SK-N-SH treated with all-trans-retinoic acid at 6 μM for 48 hours (cell line): ENCODE results near the gene SAMD10.
A peak's percentile ranks its signal among the peaks of the same experiment; 100 is the strongest.

Experiments
- ATAC-seq: fragments of 200-7000 bp; cut with Tn5 transposase; 3 replicates; pipeline ENCODE4 v1.9.1; 2020; ENCODE audit warnings: mild to moderate bottlenecking, moderate library complexity
- ARNTL ChIP-seq: fragments of 450-650 bp; formaldehyde crosslinking; IDR thresholded peaks from 2 replicates; pipeline ENCODE4 v1.5.0; 2020; ENCODE audit warnings: low read depth, mild to moderate bottlenecking, moderate library complexity, borderline replicate concordance
- CSDC2 ChIP-seq: fragments of 250-450 bp; sonication (Bioruptor Pico); IDR thresholded peaks from 2 replicates; pipeline ENCODE4 v1.5.0; 2020; ENCODE audit warnings: mild to moderate bottlenecking, moderate library complexity
- CSRNP3 ChIP-seq: fragments of 250-450 bp; sonication (Bioruptor Pico); IDR thresholded peaks from 2 replicates; pipeline ENCODE4 v1.5.1; 2021; ENCODE audit warnings: mild to moderate bottlenecking, moderate library complexity
- ESRRG ChIP-seq: fragments of 250-450 bp; sonication (Bioruptor Pico); IDR thresholded peaks from 2 replicates; pipeline ENCODE4 v1.6.1; 2021; ENCODE audit warnings: mild to moderate bottlenecking
- GLIS3 ChIP-seq: fragments of 250-450 bp; sonication (Bioruptor Pico); IDR thresholded peaks from 2 replicates; pipeline ENCODE4 v1.5.0; 2020; ENCODE audit warnings: mild to moderate bottlenecking, moderate library complexity
- ISL1 ChIP-seq: fragments of 250-450 bp; sonication (Bioruptor Pico); IDR thresholded peaks from 2 replicates; pipeline ENCODE4 v2.1.2; 2022; ENCODE audit warnings: mild to moderate bottlenecking, moderate library complexity
- PPARA ChIP-seq: fragments of 250-450 bp; sonication (Bioruptor Pico); IDR thresholded peaks from 2 replicates; pipeline ENCODE4 v1.5.0; 2020; ENCODE audit warnings: mild to moderate bottlenecking, borderline replicate concordance
- RARB ChIP-seq: fragments of 250-450 bp; sonication (Bioruptor Pico); IDR thresholded peaks from 2 replicates; pipeline ENCODE4 v1.8.0; 2021; ENCODE audit warnings: mild to moderate bottlenecking, moderate library complexity
- SNAI2 ChIP-seq: fragments of 250-450 bp; sonication (Bioruptor Pico); IDR thresholded peaks from 2 replicates; pipeline ENCODE4 v1.5.0; 2020; ENCODE audit warnings: mild to moderate bottlenecking, moderate library complexity
- TCF4 ChIP-seq: fragments of 250-450 bp; sonication (Bioruptor Pico); IDR thresholded peaks from 2 replicates; pipeline ENCODE4 v1.8.0; 2021; ENCODE audit warnings: mild to moderate bottlenecking, moderate library complexity, borderline replicate concordance
- TOX ChIP-seq: fragments of 250-450 bp; sonication (Bioruptor Pico); IDR thresholded peaks from 2 replicates; pipeline ENCODE4 v1.8.0; 2021; ENCODE audit warnings: mild to moderate bottlenecking, moderate library complexity, borderline replicate concordance
- ZC3H10 ChIP-seq: fragments of 250-450 bp; sonication (Bioruptor Pico); IDR thresholded peaks from 2 replicates; pipeline ENCODE4 v1.5.1; 2021; ENCODE audit warnings: mild to moderate bottlenecking, moderate library complexity
- ZFP3 ChIP-seq: fragments of 250-450 bp; sonication (Bioruptor Pico); IDR thresholded peaks from 2 replicates; pipeline ENCODE4 v1.5.0; 2020; ENCODE audit warnings: mild to moderate bottlenecking, moderate library complexity
- ZFP30 ChIP-seq: fragments of 450-650 bp; formaldehyde crosslinking; IDR thresholded peaks from 2 replicates; pipeline ENCODE4 v1.5.0; 2022; ENCODE audit warnings: mild to moderate bottlenecking, moderate library complexity
- ZNF565 ChIP-seq: fragments of 450-650 bp; formaldehyde crosslinking; conservative IDR thresholded peaks from 2 replicates; pipeline ENCODE4 v1.5.0; 2020; ENCODE audit warnings: low read depth, mild to moderate bottlenecking, moderate library complexity
- ZNF70 ChIP-seq: fragments of 450-650 bp; formaldehyde crosslinking; IDR thresholded peaks from 2 replicates; pipeline ENCODE4 v1.5.0; 2020; ENCODE audit warnings: mild to moderate bottlenecking, moderate library complexity
- ZNF8 ChIP-seq: fragments of 450-650 bp; formaldehyde crosslinking; IDR thresholded peaks from 2 replicates; pipeline ENCODE4 v1.5.0; 2020; ENCODE audit warnings: mild to moderate bottlenecking, moderate library complexity
- TF ChIP-seq, protein P1 (sequence below): fragments of 250-450 bp; sonication (Bioruptor Pico); IDR thresholded peaks from 2 replicates; pipeline ENCODE4 v1.5.1; 2020; ENCODE audit warnings: low read depth, mild to moderate bottlenecking, moderate library complexity
- TF ChIP-seq, protein P2 (sequence below): fragments of 250-450 bp; sonication (Bioruptor Pico); IDR thresholded peaks from 2 replicates; pipeline ENCODE4 v1.5.0; 2020; ENCODE audit warnings: mild to moderate bottlenecking, moderate library complexity
- TF ChIP-seq, protein P3 (sequence below): fragments of 250-450 bp; sonication (Bioruptor Pico); IDR thresholded peaks from 2 replicates; pipeline ENCODE4 v1.8.0; 2021; ENCODE audit warnings: low read depth, mild to moderate bottlenecking, moderate library complexity, borderline replicate concordance

The SAMD10 gene

GRCh38 chr20:63980317-63980805 is 919 bp upstream of the SAMD10 start:
- ATAC-seq = peak; percentile 27
- no peak for TF ChIP-seq ESRRG (CRISPR knock-in tag)
- TF ChIP-seq, protein P1, sequence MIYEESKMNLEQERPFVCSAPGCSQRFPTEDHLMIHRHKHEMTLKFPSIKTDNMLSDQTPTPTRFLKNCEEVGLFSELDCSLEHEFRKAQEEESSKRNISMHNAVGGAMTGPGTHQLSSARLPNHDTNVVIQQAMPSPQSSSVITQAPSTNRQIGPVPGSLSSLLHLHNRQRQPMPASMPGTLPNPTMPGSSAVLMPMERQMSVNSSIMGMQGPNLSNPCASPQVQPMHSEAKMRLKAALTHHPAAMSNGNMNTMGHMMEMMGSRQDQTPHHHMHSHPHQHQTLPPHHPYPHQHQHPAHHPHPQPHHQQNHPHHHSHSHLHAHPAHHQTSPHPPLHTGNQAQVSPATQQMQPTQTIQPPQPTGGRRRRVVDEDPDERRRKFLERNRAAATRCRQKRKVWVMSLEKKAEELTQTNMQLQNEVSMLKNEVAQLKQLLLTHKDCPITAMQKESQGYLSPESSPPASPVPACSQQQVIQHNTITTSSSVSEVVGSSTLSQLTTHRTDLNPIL (CRISPR knock-in tag) = no peak
- no peak for TF ChIP-seq ZNF8 (CRISPR knock-in tag)
- TF ChIP-seq GLIS3 (CRISPR knock-in tag) = no peak
- TF ChIP-seq ZNF565 (CRISPR knock-in tag) = no peak
- no peak for TF ChIP-seq SNAI2 (CRISPR knock-in tag)

GRCh38 chr20:63979229-63979556 is 249 bp downstream of the SAMD10 start:
- TF ChIP-seq ZNF70 (CRISPR knock-in tag) = no peak
- ATAC-seq = no peak

DNA sequence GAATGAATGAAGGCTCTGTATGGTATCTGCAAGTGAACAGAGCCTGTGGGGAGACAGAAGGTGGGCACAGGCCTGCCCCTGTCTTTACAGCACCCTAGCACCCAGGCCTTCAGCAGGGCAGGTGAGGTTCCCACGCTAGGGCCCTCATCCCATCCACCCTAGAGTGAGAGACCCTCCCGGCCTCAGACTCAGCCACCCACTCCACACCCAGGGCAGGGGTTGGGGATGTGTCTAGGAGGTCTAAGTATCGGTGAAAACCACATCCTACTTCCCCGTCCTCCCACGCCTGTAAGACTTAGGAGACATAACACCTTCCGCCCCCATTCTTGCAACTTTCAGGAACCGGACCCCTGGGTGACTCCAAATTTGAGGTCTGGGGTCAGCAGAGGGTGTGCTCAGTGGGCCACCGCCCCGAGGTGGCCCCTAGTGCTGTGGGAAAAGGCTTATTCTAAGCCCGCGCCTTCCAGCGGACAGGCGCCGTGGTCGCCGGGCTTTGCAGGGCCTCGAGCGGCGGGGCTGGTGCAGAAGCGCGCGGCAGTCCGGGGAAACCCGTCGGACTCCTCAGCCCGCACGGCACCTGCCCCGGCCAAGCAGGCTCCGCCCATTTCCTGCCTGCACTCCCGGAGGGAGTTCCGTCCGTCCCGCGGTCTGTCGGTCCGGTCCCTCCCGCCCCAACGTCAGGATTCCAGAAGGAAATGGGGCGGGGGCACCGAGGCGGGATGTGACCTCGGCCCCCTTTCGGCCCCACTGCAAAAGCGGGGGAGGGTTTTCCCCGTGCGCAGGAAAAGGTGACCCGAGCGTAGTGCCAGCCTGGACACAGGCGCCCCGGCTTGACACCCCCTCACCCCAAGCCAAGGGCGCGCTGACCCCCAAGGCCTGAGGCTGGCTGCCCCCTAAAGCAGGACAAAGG is 868 bp downstream of the SAMD10 start:
- ATAC-seq = peak; percentile 20
- TF ChIP-seq PPARA (CRISPR knock-in tag) (no peak), ESRRG (CRISPR knock-in tag) (no peak), ZNF70 (CRISPR knock-in tag) (no peak), ARNTL (CRISPR knock-in tag) (no peak), ISL1 (CRISPR knock-in tag) (no peak), ZNF8 (CRISPR knock-in tag) (no peak), ZFP30 (CRISPR knock-in tag) (no peak), TOX (CRISPR knock-in tag) (no peak), CSRNP3 (CRISPR knock-in tag) (no peak), ZC3H10 (CRISPR knock-in tag) (no peak), TCF4 (CRISPR knock-in tag) (no peak), CSDC2 (no peak)
- TF ChIP-seq, protein P1 (CRISPR knock-in tag) = no peak
- TF ChIP-seq, protein P2, sequence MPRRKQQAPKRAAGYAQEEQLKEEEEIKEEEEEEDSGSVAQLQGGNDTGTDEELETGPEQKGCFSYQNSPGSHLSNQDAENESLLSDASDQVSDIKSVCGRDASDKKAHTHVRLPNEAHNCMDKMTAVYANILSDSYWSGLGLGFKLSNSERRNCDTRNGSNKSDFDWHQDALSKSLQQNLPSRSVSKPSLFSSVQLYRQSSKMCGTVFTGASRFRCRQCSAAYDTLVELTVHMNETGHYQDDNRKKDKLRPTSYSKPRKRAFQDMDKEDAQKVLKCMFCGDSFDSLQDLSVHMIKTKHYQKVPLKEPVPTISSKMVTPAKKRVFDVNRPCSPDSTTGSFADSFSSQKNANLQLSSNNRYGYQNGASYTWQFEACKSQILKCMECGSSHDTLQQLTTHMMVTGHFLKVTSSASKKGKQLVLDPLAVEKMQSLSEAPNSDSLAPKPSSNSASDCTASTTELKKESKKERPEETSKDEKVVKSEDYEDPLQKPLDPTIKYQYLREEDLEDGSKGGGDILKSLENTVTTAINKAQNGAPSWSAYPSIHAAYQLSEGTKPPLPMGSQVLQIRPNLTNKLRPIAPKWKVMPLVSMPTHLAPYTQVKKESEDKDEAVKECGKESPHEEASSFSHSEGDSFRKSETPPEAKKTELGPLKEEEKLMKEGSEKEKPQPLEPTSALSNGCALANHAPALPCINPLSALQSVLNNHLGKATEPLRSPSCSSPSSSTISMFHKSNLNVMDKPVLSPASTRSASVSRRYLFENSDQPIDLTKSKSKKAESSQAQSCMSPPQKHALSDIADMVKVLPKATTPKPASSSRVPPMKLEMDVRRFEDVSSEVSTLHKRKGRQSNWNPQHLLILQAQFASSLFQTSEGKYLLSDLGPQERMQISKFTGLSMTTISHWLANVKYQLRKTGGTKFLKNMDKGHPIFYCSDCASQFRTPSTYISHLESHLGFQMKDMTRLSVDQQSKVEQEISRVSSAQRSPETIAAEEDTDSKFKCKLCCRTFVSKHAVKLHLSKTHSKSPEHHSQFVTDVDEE (CRISPR knock-in tag) = no peak
- TF ChIP-seq, all 23 proteins: peak for 0

DNA sequence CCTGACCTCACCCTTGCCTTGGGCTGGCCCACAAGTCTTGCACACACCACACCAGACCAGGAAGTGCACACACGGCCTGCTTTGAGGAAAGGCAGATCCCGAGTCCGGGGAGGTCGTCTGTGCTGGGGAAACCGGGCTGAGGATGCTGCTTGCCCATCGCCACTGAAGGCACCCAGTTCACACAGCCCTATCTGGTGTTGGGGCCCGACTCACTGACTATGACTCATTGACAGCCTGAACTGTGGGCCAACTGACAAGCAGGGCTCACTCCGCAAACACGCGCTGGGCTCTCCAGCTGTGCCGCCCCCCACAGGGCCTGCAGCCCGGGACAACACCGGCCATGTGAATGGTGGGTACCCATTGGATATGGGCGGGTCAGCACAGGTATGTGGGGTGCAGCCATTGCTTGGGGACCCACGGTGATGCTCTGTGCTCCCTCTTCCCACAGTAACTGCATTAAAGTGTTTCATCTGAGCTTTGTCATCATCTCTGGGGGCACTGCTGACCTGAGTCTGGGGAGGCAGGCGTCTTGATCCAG is 1.6 kb downstream of the SAMD10 start:
- ATAC-seq = peak; percentile 7; the same call in 2 of the 3 replicates
- no peak for TF ChIP-seq ZFP3
- TF ChIP-seq ZC3H10 (CRISPR knock-in tag) = no peak
- no peak for TF ChIP-seq CSRNP3 (CRISPR knock-in tag)
- no peak for TF ChIP-seq ARNTL (CRISPR knock-in tag)
- TF ChIP-seq, protein P2 (CRISPR knock-in tag) = no peak
- no peak for TF ChIP-seq SNAI2 (CRISPR knock-in tag)
- TF ChIP-seq ZNF70 (CRISPR knock-in tag) = no peak
- no peak for TF ChIP-seq RARB
- no peak for TF ChIP-seq ZFP30 (CRISPR knock-in tag)
- TF ChIP-seq, protein P3, sequence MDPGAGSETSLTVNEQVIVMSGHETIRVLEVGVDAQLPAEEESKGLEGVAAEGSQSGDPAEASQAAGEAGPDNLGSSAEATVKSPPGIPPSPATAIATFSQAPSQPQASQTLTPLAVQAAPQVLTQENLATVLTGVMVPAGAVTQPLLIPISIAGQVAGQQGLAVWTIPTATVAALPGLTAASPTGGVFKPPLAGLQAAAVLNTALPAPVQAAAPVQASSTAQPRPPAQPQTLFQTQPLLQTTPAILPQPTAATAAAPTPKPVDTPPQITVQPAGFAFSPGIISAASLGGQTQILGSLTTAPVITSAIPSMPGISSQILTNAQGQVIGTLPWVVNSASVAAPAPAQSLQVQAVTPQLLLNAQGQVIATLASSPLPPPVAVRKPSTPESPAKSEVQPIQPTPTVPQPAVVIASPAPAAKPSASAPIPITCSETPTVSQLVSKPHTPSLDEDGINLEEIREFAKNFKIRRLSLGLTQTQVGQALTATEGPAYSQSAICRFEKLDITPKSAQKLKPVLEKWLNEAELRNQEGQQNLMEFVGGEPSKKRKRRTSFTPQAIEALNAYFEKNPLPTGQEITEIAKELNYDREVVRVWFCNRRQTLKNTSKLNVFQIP (CRISPR knock-in tag) = no peak
- no peak for TF ChIP-seq PPARA (CRISPR knock-in tag)
- TF ChIP-seq TOX (CRISPR knock-in tag) = no peak
- TF ChIP-seq TCF4 (CRISPR knock-in tag) = no peak
- TF ChIP-seq CSDC2 = no peak
